CD4-positive, alpha-beta T cell treated with Interleukin-4 for 1 hour (primary cell): Measurements from ENCODE around the gene HIGD1C.
"Not testable (repeated sequence)": the region's sequence is repeated elsewhere in the genome, so short reads cannot be mapped to it uniquely, and the experiment has no call there.

Experiments
- DNase-seq, 2 donors: peaks; one replicate each; pipeline ENCODE4 v3.0.0-alpha.2; 2020 to 2022

Gene HIGD1C

GRCh38 chr12:50986966-50987737 lies 34.8 kb downstream of the HIGD1C start:
- DNase-seq: peak; percentile 32 to 37

GRCh38 chr12:50988051-50988450 lies 35.7 kb downstream of the HIGD1C start:
- no peak for DNase-seq

- no peak for DNase-seq
Measured at GRCh38 chr12:50988871-50989270, 36.5 kb downstream of the HIGD1C start.

- DNase-seq: no peak
Measured at GRCh38 chr12:50990147-50990727, 37.9 kb downstream of the HIGD1C start.

- no peak for DNase-seq
Measured at GRCh38 chr12:50990791-50991190, 38.4 kb downstream of the HIGD1C start.

- DNase-seq: no peak
Measured at GRCh38 chr12:50991291-50991690, 38.9 kb downstream of the HIGD1C start.

- no peak for DNase-seq
Measured at GRCh38 chr12:50992819-50993218, 40.5 kb downstream of the HIGD1C start.

GRCh38 chr12:50999093-50999492 lies 46.7 kb downstream of the HIGD1C start:
- DNase-seq: no peak

GRCh38 chr12:51000245-51000644 lies 47.9 kb downstream of the HIGD1C start:
- DNase-seq: no peak

- DNase-seq: no peak
Measured at GRCh38 chr12:51001799-51002198, 49.5 kb downstream of the HIGD1C start.

GRCh38 chr12:51004504-51004903 lies 52.2 kb downstream of the HIGD1C start:
- DNase-seq: no peak

GRCh38 chr12:51005030-51005429 lies 52.7 kb downstream of the HIGD1C start:
- DNase-seq: no peak

GRCh38 chr12:51005671-51006070 lies 53.3 kb downstream of the HIGD1C start:
- no peak for DNase-seq

GRCh38 chr12:51008329-51009055 lies 56.1 kb downstream of the HIGD1C start:
- DNase-seq: no peak

GRCh38 chr12:51009056-51009440 lies 56.7 kb downstream of the HIGD1C start:
- peak; percentile 48 to 74 for DNase-seq

- no peak for DNase-seq
Measured at GRCh38 chr12:51011955-51012354, 59.6 kb downstream of the HIGD1C start.

- DNase-seq: no peak
Measured at GRCh38 chr12:51012570-51013236, 60.4 kb downstream of the HIGD1C start.

- no peak for DNase-seq
Measured at GRCh38 chr12:51013441-51013840, 61.1 kb downstream of the HIGD1C start.

- not testable (repeated sequence) for DNase-seq
Measured at GRCh38 chr12:51014467-51014866, 62.1 kb downstream of the HIGD1C start.

- DNase-seq: no peak
Measured at GRCh38 chr12:51017452-51017851, 65.1 kb downstream of the HIGD1C start.

- DNase-seq: no peak
Measured at GRCh38 chr12:51018956-51019355, 66.6 kb downstream of the HIGD1C start.

GRCh38 chr12:51019927-51020326 lies 67.6 kb downstream of the HIGD1C start:
- no peak for DNase-seq
